HEK293T (cell line): ENCODE measurements around the gene TBL2.

Experiments
- CTCF ChIA-PET: fragments of 350-600 bp; formaldehyde crosslinking; extraction: SDS; loops from one replicate; lab custom pipeline; 2021; ENCODE audit warnings: antibody characterized with exemption, inconsistent platforms; lab: Yijun Ruan, JAX
- POLR2A ChIA-PET: fragments of 350-600 bp; formaldehyde crosslinking; extraction: SDS; loops from one replicate; lab custom pipeline; 2020; ENCODE audit warnings: antibody characterized with exemption, inconsistent platforms; lab: Yijun Ruan, JAX
- DNase-seq: peaks from one replicate; pipeline ENCODE4 v3.0.0; 2012; ENCODE audit warnings: mixed read lengths; ENCODE audit errors: extremely low spot score
- ARNT ChIP-seq: fragments of 450-650 bp; IDR thresholded peaks from 2 replicates; pipeline ENCODE4 v1.6.1; 2017; ENCODE audit warnings: mild to moderate bottlenecking
- BHLHE40 ChIP-seq: fragments of 450-650 bp; IDR thresholded peaks from 2 replicates; pipeline ENCODE4 v1.6.1; 2016; ENCODE audit warnings: mild to moderate bottlenecking, moderate library complexity, borderline replicate concordance
- CTBP1 ChIP-seq: fragments of 450-650 bp; IDR thresholded peaks from 2 replicates; pipeline ENCODE4 v1.6.1; 2016; ENCODE audit warnings: borderline replicate concordance
- ELF4 ChIP-seq: fragments of 450-650 bp; IDR thresholded peaks from 2 replicates; pipeline ENCODE4 v1.6.1; 2017; ENCODE audit warnings: antibody characterized with exemption
- FOXA1 ChIP-seq: fragments of 450-650 bp; IDR thresholded peaks from 2 replicates; pipeline ENCODE4 v1.6.1; 2016; ENCODE audit warnings: mild to moderate bottlenecking
- FOXK2 ChIP-seq: fragments of 450-650 bp; IDR thresholded peaks from 2 replicates; pipeline ENCODE4 v1.6.1; 2016; ENCODE audit warnings: mild to moderate bottlenecking
- FOXM1 ChIP-seq: fragments of 450-650 bp; IDR thresholded peaks from 2 replicates; pipeline ENCODE4 v1.6.1; 2017; ENCODE audit warnings: mild to moderate bottlenecking, borderline replicate concordance
- HDGF ChIP-seq: fragments of 450-650 bp; IDR thresholded peaks from 2 replicates; pipeline ENCODE4 v1.6.1; 2017; ENCODE audit warnings: antibody characterized with exemption, borderline replicate concordance
- L3MBTL2 ChIP-seq: fragments of 450-650 bp; conservative IDR thresholded peaks from 2 replicates; pipeline ENCODE4 v1.6.1; 2016; ENCODE audit warnings: mild to moderate bottlenecking
- LEF1 ChIP-seq: fragments of 450-650 bp; IDR thresholded peaks from 2 replicates; pipeline ENCODE4 v1.6.1; 2017; ENCODE audit warnings: mild to moderate bottlenecking, borderline replicate concordance
- NFRKB ChIP-seq: fragments of 450-650 bp; IDR thresholded peaks from 2 replicates; pipeline ENCODE4 v1.6.1; 2016; ENCODE audit warnings: mild to moderate bottlenecking, moderate library complexity
- PKNOX1 ChIP-seq: fragments of 450-650 bp; IDR thresholded peaks from 2 replicates; pipeline ENCODE4 v1.6.1; 2016
- SP1 ChIP-seq: fragments of 450-650 bp; IDR thresholded peaks from 2 replicates; pipeline ENCODE4 v1.6.1; 2017
- SUZ12 ChIP-seq: fragments of 450-650 bp; IDR thresholded peaks from 2 replicates; pipeline ENCODE4 v1.6.1; 2016; ENCODE audit warnings: mild to moderate bottlenecking
- TARDBP ChIP-seq: fragments of 450-650 bp; IDR thresholded peaks from 2 replicates; pipeline ENCODE4 v1.6.1; 2016
- ZNF384 ChIP-seq: fragments of 450-650 bp; IDR thresholded peaks from 2 replicates; pipeline ENCODE4 v1.6.1; 2016

Gene TBL2

GRCh38 chr7:73606801-73607691 is 28.7 kb upstream of the TBL2 start:
- ChIA-PET POLR2A (interaction anchor here (1.1 to 1.3 kb wide), 3 partner anchors 11 to 118 kb away, joined by 4 read pairs; no protein-coding TSS in a partner anchor), CTCF (interaction anchor here (0.6 to 3.3 kb wide), 20 partner anchors 11 to 222 kb away, joined by 3 to 21 read pairs (median 5); partner anchors contain the start of genes MLXIPL and VPS37D)
- DNase-seq = peak; percentile 80
- TF ChIP-seq SUZ12 (no peak), TARDBP (no peak), NFRKB (no peak), PKNOX1 (no peak), CTBP1 (no peak)

GRCh38 chr7:73605601-73606220 is 27.3 kb upstream of the TBL2 start:
- TF ChIP-seq L3MBTL2 (no peak), NFRKB (no peak), HDGF (no peak), FOXA1 (no peak), BHLHE40 (no peak), CTBP1 (no peak), TARDBP (no peak), SP1 (no peak), PKNOX1 (no peak), FOXK2 (no peak)
- DNase-seq = no peak
- CTCF ChIA-PET = interaction anchor here (0.6 to 2.3 kb wide), 7 partner anchors 15 to 244 kb away, joined by 3 to 13 read pairs (median 4); no protein-coding TSS in a partner anchor
- POLR2A ChIA-PET = interaction anchor here (1.1 kb wide), 1 partner anchor 12 kb away, joined by 4 read pairs; no protein-coding TSS in a partner anchor

GRCh38 chr7:73602721-73603651 is 24.6 kb upstream of the TBL2 start:
- POLR2A ChIA-PET = interaction anchor here (1.0 kb wide), 1 partner anchor 46 kb away, joined by 3 read pairs; the partner anchor contains the start of gene BCL7B
- CTCF ChIA-PET = interaction anchor here (2.6 kb wide), 1 partner anchor 132 kb away, joined by 9 read pairs; no protein-coding TSS in a partner anchor
- no peak for DNase-seq
- no peak for TF ChIP-seq LEF1
- no peak for TF ChIP-seq TARDBP
- TF ChIP-seq SP1 = no peak
- TF ChIP-seq FOXA1 = no peak
- peak; percentile 95 for TF ChIP-seq PKNOX1
- TF ChIP-seq FOXM1 = no peak
- no peak for TF ChIP-seq NFRKB
- no peak for TF ChIP-seq HDGF
- TF ChIP-seq CTBP1 = no peak

- ChIA-PET POLR2A (no interaction called here), CTCF (no interaction called here)
- DNase-seq = no peak
- no peak for TF ChIP-seq HDGF
- TF ChIP-seq ARNT = no peak
- TF ChIP-seq PKNOX1 = no peak
- TF ChIP-seq ZNF384 = no peak
- no peak for TF ChIP-seq ELF4
- TF ChIP-seq TARDBP = no peak
- no peak for TF ChIP-seq NFRKB
- TF ChIP-seq FOXK2 = no peak
- no peak for TF ChIP-seq SP1
- TF ChIP-seq L3MBTL2 = no peak
- no peak for TF ChIP-seq FOXA1
- TF ChIP-seq FOXM1 = no peak
- TF ChIP-seq SUZ12 = no peak
These were observed 21.5 kb upstream of the TBL2 start for GRCh38 chr7:73599916-73600315.
